ENCODE data around the gene EPHA6. TPM values are rescaled to one million over a fixed set of nuclear protein-coding genes. Genes with fewer than 3 reads are reported as not detected.
A peak's percentile ranks its signal among the peaks of the same experiment; 100 is the strongest.
"Not testable (repeated sequence)": the region's sequence is repeated elsewhere in the genome, so short reads cannot be mapped to it uniquely, and the experiment has no call there.

The EPHA6 gene
- total RNA-seq, 2 donors from 2014 or later, result 0.58 to 1.1 TPM

DNA sequence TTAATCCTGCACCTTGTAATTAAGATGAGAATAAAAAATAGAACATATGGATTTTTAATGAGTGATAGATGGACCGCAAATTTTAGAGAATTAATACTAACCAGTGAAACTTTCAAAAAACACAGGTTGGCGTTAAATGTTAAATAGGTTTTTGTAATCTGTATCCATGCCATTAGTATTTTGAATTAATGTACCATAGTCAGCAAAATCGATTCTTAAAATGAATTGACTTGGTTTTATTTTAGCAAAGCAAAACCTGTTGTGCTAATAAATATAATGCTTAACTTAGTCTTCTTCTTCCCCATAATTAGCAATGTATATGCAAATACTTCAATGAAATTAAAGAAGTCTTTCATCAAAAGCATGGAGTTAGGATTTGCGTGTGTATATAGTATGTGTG, 63.1 kb downstream of the EPHA6 start:
- ATAC-seq (no peak), DNase-seq (no peak)
- intact Hi-C loops (cut with DNase I), result no loop called here

DNA sequence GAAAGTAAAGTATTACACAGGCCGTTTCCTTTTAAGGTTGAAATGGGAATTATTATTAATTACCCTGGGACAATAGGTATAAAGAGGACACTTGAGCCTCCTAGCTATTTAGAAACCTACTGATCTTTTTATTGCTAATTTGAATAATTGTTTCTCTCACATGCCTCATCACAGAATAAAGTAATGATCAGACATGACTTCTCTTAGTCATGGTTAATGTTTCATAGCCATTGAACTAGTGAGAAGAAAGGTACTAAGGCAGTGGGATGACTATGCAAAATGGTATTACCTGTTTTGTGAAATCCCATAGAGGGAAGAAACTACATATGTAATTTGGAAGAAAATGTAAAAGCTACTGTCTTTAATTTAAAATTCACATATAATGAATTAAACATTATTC, 85.6 kb downstream of the EPHA6 start:
- ATAC-seq, result no peak
- DNase-seq, result no peak
- intact Hi-C loops (cut with DNase I), result no loop called here

DNA sequence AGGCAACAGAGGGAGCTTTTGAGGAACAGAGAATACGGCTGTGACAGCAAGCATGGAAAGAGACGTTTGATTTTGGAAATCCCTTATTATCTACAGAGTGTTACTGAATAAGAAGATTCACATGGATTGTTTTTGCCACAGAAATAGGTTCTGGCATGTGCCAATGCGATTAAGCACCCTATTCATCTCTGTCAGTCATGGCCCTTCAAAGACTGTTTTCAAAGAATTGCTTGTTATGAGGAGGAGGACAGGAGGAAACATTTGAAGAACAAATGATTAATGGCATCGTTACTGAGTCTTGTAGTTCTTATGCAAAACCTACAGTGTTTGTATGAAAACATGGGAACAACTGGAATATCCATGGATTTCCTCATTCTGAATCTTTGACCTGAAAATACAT, 86.2 kb downstream of the EPHA6 start:
- ATAC-seq (no peak), DNase-seq (no peak)
- intact Hi-C loops (cut with DNase I), result no loop called here

DNA sequence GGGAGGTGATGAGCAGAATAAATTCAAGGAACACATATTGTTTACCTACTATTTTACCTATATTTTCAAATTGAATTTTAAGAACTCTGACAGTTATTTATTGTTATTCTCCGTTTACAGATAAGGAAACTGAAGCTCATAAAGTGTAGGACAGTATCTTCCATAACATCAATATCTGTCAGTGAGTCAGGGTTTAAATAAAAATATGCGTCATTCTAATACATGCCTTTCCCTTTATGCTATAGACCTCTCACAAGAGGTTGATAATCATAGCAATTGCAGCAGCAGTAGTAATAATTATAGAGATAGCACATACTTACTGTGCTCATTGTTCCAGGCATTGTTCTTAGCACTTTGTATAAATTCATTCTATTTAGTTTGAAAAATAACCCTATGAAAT, 101.1 kb downstream of the EPHA6 start:
- DNase-seq, result no peak
- intact Hi-C loops (cut with DNase I), result no loop called here
- ATAC-seq, result no peak

DNA sequence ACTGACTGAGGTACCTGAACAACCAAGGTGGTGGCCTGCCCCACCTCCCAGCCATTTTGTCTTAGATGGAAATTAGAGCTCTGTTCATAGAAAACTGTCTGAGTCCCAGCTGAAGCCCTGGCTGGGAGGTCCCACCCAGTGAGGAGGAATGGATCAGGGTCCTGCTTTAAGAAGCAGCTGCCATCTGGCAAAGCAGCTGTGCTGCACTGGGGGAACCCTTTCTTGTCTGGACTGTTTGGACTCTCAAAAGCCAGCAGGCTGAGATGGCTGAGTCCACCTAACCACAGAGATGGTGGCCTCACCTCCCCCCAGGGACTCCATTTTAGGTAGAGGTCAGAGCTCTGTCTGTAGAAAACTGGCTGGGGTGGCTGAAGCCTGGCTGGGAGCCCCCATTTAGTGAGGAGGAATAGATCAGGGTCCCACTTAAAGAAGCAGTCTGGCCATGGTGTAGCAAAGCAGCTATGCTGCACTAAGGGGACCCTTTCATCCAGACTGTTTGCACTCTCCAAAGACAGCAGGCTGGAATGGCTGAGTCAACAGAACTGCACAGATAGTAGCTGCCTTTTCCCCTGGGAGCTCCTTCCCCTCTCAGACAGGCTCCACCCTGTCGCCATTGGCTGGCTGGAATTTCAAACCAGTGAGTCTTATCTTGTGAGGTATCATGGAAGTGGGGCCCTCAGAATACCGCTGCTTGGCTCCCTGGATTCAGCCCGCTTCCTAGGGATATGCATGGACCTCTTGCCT, 116.9 kb downstream of the EPHA6 start:
- DNase-seq (no peak), ATAC-seq (no peak)
- intact Hi-C loops (cut with DNase I), result no loop called here

DNA sequence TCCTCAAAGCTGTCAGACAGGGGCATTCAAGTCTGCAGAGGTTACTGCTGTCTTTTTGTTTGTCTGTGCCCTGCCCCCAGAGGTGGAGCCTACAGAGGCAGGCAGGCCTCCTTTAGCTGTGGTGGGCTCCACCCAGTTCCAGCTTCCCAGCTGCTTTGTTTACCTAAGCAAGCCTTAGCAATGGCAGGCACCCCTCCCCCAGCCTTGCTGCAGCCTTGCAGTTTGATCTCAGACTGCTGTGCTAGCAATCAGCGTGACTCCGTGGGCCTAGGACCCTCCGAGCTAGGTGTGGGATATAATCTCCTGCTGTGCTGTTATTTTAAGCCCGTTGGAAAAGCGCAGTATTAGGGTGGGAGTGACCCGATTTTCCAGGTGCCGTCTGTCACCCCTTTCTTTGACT, 127.7 kb downstream of the EPHA6 start:
- ATAC-seq; DNase-seq; intact Hi-C loops (cut with DNase I): not testable (repeated sequence)

DNA sequence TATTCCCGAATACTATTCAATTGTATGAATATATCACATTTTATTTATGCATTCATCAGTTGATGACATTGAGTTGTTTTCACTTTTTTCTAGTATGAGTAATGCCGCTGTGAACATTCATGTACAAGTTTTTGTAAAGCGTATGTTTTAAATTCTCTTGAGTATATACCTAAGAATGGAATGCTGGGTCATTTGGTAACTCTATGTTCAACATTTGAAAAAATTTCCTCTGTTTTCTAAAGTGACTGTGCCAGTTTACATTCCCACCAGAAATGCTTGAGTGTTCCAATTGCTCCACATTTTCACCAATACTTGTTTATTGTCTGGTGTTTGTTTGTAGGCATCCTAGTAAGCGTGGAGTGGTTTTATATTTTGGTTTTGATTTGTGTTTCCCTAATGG, 144.5 kb downstream of the EPHA6 start:
- intact Hi-C loops (cut with DNase I), result no loop called here
- no peak for DNase-seq
- no peak for ATAC-seq

DNA sequence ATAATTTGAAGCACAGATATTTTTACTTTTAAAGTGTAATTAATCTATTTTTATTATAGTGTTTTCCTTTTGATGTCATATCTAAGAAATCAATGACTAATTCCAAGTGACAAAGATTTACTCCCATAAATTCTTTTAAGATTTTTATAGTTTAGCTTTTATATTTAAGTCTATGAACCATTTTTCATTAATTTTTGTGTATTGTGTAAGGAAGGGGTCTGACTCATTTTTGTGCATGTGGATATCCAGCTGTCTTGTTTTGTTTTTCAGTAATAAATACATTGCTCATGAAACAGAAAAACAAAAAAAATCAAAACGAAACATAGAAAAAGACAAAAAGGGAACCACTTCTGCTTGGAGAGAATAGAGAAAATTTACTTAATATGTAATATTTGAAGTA, 145.1 kb downstream of the EPHA6 start:
- ATAC-seq, result no peak
- no peak for DNase-seq
- intact Hi-C loops (cut with DNase I), result no loop called here

DNA sequence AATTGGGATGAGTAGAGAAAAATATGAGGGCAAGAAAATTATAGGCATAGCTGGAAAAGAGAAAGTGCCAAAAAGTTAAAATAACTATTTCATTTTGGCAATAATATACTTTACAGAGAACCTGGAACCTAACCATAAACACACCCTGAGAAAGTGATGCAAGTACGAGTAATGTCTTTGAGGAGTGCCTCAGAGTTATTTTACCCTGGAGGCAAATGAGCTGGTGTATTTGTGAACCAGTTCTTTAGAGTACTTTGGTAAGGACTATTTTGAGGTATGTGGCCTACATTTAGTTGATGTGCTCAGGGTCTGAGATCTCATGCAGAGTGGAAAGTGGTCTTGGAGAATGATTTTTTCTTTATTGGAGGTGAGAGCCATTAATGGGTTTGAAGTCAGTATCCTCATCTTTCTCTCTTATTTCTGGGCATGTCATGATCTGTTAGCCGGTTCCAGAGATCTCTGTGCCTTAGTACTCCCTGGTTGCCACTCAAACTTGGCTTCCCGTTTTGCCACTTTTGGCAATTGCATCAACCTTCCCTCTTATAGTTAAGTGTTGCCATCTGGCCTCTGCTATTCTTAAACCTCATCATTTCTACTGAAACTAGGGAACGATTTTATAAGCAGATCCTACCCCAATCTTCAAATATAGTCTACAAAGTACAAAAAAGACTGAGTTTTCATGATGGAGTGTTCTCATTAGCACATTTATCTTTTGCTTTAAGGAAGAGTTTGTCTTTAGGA, 145.7 kb downstream of the EPHA6 start:
- ATAC-seq, result peak in 1 of 2 donors; percentile 31

DNA sequence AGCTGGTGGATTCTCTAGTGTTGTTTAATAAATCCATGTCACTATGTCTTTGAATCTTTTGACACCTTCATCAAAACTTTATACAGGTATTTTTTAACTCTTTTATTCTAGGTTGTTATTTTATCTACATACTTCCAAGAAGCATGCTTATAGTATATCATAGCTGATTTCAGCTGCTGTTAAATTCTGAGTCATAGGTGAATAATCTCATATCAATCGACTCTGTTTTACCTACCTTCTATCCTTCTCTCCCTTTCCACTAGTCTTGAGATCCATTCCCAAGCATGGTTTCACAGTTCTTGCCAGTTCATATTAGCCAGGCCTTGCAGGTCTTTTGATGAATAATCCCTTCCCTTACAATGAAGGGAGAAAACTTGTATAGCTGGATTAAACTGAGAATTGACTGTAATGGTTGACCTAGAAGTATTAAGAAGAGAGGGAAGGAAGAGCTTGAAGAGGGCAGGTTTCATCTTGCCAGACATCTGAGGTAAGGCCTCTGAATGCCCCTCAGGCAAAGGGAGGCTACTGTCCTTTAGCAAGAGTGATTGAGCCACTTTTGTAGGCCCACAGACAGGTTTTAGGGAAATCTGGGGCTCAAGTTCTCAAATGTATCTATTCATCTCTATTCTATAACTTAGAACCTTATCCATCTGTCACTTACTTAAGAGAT, 146.4 kb downstream of the EPHA6 start:
- ATAC-seq, result no peak
- no peak for DNase-seq
- intact Hi-C loops (cut with DNase I), result no loop called here

More for the DNA sequence above, 145.7 kb downstream of the EPHA6 start:
- DNase-seq, result no peak
- intact Hi-C loops (cut with DNase I), result no loop called here

DNA sequence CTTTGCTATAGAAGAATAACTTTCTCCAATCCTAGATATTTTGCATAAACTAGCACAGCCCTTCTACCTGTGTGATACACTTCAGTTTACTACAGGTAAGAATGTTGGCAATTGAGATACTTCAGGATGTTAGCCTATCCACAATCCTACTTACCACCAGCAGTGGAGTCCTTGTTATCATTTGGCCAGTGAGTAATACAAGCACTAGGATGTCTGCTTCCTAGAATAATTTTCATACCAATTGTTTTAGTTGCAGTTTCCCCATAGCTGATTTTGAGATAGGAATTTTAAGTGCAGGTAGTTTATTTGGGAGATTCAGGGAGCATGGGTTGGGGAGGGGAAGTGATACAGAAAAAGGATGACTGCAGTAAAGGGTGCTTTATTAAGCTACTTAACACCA, 147.2 kb downstream of the EPHA6 start:
- no peak for ATAC-seq
- intact Hi-C loops (cut with DNase I), result no loop called here
- no peak for DNase-seq

DNA sequence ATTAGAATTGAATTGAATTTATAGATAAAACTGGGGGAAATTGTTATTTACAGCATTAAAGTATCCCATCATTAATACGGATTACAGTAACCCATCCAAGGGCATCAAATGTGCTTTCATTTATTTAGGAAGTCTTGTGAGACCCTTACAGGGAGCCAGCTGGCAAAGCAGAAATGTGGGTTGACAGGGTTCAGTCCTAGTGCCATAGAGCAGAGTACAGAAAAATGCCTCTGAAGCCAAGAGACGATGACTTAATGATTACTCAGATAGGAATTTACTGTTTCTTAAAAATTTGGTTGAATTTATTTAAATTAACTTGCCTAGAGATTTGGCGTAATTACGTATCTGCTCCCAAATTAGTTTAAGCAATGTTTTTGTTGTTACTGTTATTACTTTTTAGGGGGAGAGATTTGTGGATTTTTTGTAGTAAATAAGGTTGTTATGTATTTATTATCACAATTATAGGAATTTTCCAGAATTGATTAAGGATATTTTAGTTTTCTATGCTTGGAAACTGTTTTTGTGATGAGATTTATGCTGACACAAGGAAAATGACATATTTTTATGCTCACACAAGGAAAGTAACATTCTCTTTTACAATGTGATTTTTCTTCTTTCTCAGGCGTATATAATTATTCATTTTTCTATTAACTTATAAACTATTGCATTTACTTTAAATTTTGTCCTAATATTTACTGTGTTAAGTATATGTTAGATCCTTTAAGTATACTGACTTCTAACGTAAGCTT, 152.0 kb downstream of the EPHA6 start:
- ATAC-seq, result no peak
- intact Hi-C loops (cut with DNase I), result no loop called here
- no peak for DNase-seq

DNA sequence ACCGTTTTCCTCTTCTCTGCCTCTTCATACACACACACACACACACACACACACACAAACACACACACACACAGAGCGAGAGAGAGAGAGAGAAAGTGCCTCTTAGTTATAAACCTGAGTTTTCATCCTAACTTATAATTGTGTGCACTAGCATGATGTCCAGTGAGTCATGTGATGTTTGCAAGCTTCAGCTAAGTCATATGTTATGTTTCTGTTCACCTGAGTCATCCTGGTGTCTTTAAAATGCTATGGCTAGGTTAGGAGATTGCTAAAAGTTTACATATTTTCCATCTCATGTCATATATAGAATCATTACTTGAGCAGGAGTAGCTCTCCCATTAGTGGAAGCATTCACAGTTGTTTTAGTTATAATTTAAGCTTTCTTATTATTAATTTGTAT, 155.8 kb downstream of the EPHA6 start:
- intact Hi-C loops (cut with DNase I), result no loop called here
- ATAC-seq (no peak), DNase-seq (no peak)

DNA sequence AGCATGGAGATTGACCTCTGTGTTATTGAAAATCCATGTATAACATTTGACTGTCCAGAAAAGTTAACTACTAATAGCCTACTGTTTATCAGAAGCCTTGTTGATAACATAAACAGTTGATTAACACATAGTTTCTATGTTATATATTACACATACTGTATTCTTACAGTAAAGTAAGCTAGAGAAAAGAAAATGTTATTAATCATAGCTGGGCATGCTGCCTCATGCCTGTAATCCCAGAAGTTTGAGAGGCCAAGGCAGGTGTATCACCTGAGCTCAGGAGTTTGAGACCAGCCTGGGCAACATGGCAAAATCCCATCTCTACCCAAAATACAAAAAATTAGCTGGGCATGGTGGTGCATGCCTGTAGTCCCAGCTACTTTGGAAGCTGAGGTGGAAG, 163.3 kb downstream of the EPHA6 start:
- intact Hi-C loops (cut with DNase I), result no loop called here
- ATAC-seq, result no peak
- no peak for DNase-seq

DNA sequence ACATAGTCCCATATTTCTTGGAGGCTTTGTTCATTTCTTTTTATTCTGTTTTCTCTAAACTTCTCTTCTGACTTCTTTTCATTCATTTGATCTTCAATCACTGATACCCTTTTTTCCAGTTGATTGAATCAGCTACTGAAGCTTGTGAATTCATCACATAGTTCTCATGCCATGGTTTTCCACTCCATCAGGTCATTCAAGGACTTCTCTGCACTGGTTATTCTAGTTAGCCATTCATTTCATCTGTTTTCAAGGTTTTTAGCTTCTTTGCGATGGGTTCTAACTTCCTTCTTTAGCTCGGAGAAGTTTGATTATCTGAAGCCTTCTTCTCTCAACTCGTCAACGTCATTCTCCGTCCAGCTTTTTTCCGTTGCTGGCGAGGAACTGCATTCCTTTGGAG, 169.3 kb downstream of the EPHA6 start:
- DNase-seq; ATAC-seq; intact Hi-C loops (cut with DNase I): not testable (repeated sequence)

DNA sequence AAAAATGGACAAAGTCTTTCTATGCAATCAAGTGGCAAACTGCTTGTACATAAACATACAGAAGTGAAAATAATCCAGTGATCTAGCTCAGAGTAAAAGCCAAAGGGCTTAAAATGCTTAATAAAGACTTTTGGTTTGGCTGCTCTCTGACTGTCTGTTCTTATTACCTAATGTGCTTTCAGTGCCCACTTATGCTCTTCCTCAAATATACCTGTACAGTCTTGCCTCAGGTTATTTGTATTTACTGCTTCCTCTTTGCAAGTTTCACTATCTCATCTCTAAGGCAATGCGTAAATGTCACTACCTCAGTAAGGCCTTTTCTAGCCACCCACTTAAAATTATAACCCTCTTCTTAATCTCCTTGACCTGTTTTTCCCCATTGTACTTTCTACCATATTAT, 171.8 kb downstream of the EPHA6 start:
- no peak for ATAC-seq
- DNase-seq, result no peak
- intact Hi-C loops (cut with DNase I), result no loop called here

DNA sequence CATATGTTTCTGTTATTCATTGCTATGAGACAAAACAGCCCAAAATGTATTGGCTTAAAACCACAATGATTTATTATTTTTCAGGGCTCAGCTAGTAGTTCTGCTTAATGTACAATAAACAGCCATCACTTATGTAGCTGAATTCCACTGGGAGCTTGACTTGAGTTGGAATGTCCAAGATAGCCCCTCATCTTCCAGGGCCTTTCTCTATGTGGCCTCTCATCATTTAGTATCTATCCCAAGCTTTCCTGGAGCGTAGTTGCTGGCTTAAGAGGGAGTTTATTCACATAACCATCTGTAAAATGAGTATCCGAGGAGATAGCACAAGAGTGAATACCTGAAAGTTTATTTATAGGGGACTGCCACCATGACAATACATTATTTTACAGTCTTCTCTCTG, 176.8 kb downstream of the EPHA6 start:
- DNase-seq (no peak), ATAC-seq (no peak)
- intact Hi-C loops (cut with DNase I), result no loop called here

DNA sequence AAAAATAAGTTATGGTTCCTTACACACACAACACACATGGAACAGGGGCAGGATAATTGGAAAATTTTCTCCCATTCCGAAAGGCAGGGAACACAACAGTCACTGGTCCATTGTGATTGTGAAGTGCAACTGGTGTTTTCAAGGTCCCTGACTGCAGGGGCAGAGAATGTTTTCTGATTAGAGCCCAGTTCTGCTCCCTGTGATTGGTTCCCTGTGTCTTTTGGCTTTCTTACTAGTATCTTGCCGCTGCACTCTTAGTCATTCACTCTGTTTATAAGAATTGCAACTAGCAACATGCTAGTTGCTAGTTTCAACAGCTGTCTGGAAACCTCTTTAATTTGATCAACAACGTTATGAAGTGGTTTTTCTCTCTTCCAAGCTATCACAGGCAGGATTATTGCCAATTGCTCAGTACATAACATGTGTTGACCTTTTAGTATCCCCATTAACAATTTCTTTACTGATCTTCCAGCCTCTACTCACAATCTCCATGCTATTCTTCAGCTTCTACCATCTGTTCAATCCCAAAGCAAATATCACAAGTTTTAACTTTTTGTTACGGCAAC, 177.5 kb downstream of the EPHA6 start:
- peak in 1 of 2 donors; percentile 51 for ATAC-seq
- no peak for DNase-seq
- intact Hi-C loops (cut with DNase I), result no loop called here

DNA sequence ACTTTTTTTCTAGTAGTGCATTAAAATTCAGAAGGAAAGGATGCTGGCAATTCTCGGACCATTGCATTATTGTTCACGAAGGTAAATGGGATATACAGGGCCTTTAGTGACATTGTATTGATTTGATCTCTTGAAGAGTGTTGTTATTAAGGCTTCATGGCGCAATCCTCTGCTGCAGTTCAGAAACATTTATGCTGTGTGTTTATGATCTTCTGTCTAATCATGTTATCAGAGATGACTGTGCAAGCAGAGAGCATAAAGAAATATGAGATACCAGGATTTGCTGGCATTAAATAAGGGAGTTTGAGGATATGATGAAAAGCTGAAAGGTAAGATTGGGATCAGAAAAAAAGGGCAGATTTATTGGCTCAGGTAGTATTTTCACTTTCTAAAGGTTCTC, 180.6 kb downstream of the EPHA6 start:
- ATAC-seq, result no peak
- intact Hi-C loops (cut with DNase I), result no loop called here
- no peak for DNase-seq

Measured in left cardiac atrium (tissue), 4 donors.